HL-60 (cell line): ENCODE measurements around the gene SVOPL.
"Not testable (repeated sequence)": the region's sequence is repeated elsewhere in the genome, so short reads cannot be mapped to it uniquely, and the experiment has no call there.

Experiments
- DNase-seq, 2 experiments: peaks; one replicate each; pipeline ENCODE4 v3.0.0-alpha.2; 2010 to 2020; ENCODE audit warnings: low read depth in 1 of 2, low spot score in 1 of 2
- H3K27ac ChIP-seq: fragments of 250-450 bp; sonication (Bioruptor Pico); replicated peaks from 2 replicates; pipeline ENCODE4 v1.5.1; 2020; ENCODE audit warnings: mild to moderate bottlenecking, moderate library complexity
- H3K27me3 ChIP-seq: fragments of 250-450 bp; sonication (Bioruptor Pico); 2 replicates; pipeline ENCODE4 v1.5.1; 2021; ENCODE audit warnings: mild to moderate bottlenecking, moderate library complexity; ENCODE audit not compliant: insufficient read depth, poor library complexity, severe bottlenecking
- H3K4me3 ChIP-seq: replicated peaks from 2 replicates; pipeline ENCODE4 v1.5.1; 2011; ENCODE audit warnings: mild to moderate bottlenecking, control low read depth, low read length; ENCODE audit not compliant: insufficient read depth
- GABPA ChIP-seq: IDR thresholded peaks from 2 replicates; pipeline ENCODE4 v1.6.1; 2012; ENCODE audit warnings: low read depth
- POLR2AphosphoS5 ChIP-seq: IDR thresholded peaks from 2 replicates; pipeline ENCODE4 v1.6.1; 2012; ENCODE audit warnings: low read depth
- SPI1 ChIP-seq: IDR thresholded peaks from 2 replicates; pipeline ENCODE4 v1.6.1; 2012; ENCODE audit warnings: low read depth, mild to moderate bottlenecking, borderline replicate concordance
- TF ChIP-seq, protein P1 (sequence below): IDR thresholded peaks from 2 replicates; pipeline ENCODE4 v1.6.1; 2012; ENCODE audit warnings: low read depth; ENCODE audit not compliant: insufficient replicate concordance
- TF ChIP-seq, protein P2 (sequence below): IDR thresholded peaks from one replicate; pipeline ENCODE4 v1.5.1; 2011; ENCODE audit warnings: low read length, control low read depth, inconsistent platforms; ENCODE audit not compliant: insufficient read depth

SVOPL gene

DNA sequence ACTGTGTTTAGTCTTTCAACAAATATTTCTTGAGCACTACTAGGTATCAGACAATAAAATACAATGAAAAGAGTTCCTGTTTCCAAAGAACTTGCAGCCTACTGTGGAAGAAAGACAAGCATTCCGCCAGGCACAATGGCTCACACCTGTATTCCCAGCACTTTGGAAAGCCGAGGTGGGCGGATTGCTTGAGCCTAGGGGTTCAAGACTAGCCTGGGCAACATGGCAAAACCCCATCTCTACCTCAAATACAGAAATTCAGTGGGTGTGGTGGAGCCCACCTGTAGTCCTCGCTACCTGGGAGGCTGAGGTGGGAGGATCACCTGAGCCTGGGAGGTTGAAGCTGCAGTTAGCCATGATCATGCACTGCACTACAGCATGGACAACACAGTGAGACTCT is 6.1 kb downstream of the SVOPL start:
- no peak for TF ChIP-seq SPI1
- TF ChIP-seq, protein P1, sequence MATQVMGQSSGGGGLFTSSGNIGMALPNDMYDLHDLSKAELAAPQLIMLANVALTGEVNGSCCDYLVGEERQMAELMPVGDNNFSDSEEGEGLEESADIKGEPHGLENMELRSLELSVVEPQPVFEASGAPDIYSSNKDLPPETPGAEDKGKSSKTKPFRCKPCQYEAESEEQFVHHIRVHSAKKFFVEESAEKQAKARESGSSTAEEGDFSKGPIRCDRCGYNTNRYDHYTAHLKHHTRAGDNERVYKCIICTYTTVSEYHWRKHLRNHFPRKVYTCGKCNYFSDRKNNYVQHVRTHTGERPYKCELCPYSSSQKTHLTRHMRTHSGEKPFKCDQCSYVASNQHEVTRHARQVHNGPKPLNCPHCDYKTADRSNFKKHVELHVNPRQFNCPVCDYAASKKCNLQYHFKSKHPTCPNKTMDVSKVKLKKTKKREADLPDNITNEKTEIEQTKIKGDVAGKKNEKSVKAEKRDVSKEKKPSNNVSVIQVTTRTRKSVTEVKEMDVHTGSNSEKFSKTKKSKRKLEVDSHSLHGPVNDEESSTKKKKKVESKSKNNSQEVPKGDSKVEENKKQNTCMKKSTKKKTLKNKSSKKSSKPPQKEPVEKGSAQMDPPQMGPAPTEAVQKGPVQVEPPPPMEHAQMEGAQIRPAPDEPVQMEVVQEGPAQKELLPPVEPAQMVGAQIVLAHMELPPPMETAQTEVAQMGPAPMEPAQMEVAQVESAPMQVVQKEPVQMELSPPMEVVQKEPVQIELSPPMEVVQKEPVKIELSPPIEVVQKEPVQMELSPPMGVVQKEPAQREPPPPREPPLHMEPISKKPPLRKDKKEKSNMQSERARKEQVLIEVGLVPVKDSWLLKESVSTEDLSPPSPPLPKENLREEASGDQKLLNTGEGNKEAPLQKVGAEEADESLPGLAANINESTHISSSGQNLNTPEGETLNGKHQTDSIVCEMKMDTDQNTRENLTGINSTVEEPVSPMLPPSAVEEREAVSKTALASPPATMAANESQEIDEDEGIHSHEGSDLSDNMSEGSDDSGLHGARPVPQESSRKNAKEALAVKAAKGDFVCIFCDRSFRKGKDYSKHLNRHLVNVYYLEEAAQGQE: no peak
- TF ChIP-seq, protein P2, sequence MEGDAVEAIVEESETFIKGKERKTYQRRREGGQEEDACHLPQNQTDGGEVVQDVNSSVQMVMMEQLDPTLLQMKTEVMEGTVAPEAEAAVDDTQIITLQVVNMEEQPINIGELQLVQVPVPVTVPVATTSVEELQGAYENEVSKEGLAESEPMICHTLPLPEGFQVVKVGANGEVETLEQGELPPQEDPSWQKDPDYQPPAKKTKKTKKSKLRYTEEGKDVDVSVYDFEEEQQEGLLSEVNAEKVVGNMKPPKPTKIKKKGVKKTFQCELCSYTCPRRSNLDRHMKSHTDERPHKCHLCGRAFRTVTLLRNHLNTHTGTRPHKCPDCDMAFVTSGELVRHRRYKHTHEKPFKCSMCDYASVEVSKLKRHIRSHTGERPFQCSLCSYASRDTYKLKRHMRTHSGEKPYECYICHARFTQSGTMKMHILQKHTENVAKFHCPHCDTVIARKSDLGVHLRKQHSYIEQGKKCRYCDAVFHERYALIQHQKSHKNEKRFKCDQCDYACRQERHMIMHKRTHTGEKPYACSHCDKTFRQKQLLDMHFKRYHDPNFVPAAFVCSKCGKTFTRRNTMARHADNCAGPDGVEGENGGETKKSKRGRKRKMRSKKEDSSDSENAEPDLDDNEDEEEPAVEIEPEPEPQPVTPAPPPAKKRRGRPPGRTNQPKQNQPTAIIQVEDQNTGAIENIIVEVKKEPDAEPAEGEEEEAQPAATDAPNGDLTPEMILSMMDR: no peak
- TF ChIP-seq GABPA: no peak
- TF ChIP-seq POLR2AphosphoS5: no peak
- no peak for DNase-seq
- no peak overlapping the region for H3K27ac ChIP-seq
- H3K4me3 ChIP-seq: no peak overlapping the region
- H3K27me3 ChIP-seq: no peaks in the 10 kb centered on the region

DNA sequence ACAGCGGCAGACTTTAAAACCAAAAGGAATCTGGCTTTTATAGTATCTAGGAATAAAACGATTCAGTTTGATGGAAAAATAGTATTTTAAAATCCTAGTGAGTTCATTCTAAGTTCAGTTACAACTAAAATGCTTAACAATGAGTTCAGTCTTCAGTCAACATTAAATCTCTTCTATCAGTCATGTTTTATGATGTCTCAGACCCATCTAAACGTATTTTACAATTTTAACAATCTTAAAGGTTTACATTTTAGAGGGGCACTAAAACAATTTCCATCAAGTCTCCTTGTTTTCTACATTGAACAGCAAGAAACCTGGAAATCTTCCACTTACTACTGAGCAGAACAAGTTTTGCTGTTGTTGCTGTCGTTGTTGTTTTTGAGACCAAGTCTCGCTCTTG is 10.0 kb downstream of the SVOPL start:
- TF ChIP-seq SPI1: no peak
- no peak for TF ChIP-seq POLR2AphosphoS5
- TF ChIP-seq, protein P1: no peak

DNA sequence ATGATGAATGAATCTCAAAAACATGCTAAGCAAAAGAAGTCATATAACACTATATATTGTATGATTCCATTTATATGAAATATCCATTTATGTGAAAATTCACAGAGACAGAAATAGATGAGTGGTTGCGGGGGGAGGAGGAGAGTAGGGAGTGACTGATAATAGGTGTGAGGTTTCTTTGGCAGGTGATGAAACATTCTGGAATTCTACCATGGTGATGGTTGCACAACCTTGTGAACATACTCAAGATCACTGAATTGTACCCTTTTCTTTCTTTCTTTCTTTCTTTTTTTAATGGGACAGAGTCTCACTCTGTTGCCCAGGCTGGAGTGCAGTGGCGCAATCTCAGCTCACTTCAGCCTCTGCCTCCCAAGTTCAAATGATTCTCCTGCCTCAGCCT is 10.7 kb downstream of the SVOPL start:
- Histone ChIP-seq H3K4me3 (no peak overlapping the region), H3K27me3 (no peaks in the 10 kb centered on the region), H3K27ac (no peak overlapping the region)
- TF ChIP-seq POLR2AphosphoS5 (no peak), SPI1 (no peak), GABPA (no peak)
- TF ChIP-seq, protein P1: no peak
- TF ChIP-seq, protein P2: no peak
- no peak for DNase-seq

More for the DNA sequence above, 10.0 kb downstream of the SVOPL start:
- H3K27ac ChIP-seq: no peak overlapping the region
- H3K4me3 ChIP-seq: no peak overlapping the region
- no peak for DNase-seq
- no peaks in the 10 kb centered on the region for H3K27me3 ChIP-seq

DNA sequence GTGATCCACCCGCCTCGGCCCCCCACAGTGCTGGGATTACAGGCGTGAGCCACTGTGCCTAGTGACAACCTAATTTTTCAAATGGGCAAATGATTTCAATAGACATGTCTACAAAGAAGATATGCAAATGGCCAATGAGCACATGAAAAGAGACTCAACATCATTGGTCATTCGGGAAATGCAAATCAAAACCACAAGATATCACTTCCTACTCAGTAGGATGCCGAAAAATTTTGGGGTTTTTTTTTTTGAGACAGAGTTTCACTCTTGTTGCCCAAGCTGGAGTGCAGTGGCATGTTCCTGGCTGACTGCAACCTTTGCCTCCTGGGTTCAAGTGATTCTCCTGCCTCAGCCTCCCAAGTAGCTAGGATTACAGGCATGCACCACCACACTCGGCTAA is 13.1 kb downstream of the SVOPL start:
- not testable (repeated sequence) for H3K27ac ChIP-seq, H3K27me3 ChIP-seq

More for the DNA sequence above, 13.1 kb downstream of the SVOPL start:
- not testable (repeated sequence) for H3K4me3 ChIP-seq, DNase-seq
